Bronchial epithelial cell (primary cell): ENCODE results near the gene NTRK3. TPM values are rescaled to one million over a fixed set of nuclear protein-coding genes. Genes with fewer than 3 reads are reported as not detected.

Source experiments
- DNase-seq: peaks from one replicate; pipeline ENCODE4 v3.0.0-alpha.2; 2010; ENCODE audit warnings: low read depth
- FAIRE-seq: peaks from 2 replicates; lab custom pipeline; 2011; peaks lifted over from hg19 to GRCh38; lab: Jason Lieb, UNC
- H3K27me3 ChIP-seq: 2 replicates; pipeline ENCODE4 v1.5.1; 2011; ENCODE audit warnings: low read length; ENCODE audit not compliant: control insufficient read depth, insufficient read depth
- H3K36me3 ChIP-seq: 2 replicates; pipeline ENCODE4 v1.5.1; 2011; ENCODE audit warnings: low read length; ENCODE audit not compliant: control insufficient read depth, insufficient read depth
- H3K4me3 ChIP-seq: 2 replicates; pipeline ENCODE4 v1.5.1; 2011; ENCODE audit warnings: mild to moderate bottlenecking, low read depth, low read length, control low read depth
- total RNA-seq: library from RNA; depleted of rRNA; stranded (reverse); fragments of >200 nt; gene quantifications from 2 replicates; pipeline ENCODE4 v1.2.1, GENCODE V29; 2014
- TF ChIP-seq, protein P1 (sequence below): IDR thresholded peaks from 2 replicates; pipeline ENCODE4 v1.5.1; 2011; ENCODE audit warnings: mild to moderate bottlenecking, moderate library complexity, low read length, control low read depth, inconsistent platforms; ENCODE audit not compliant: insufficient read depth, severe bottlenecking

NTRK3 gene
- total RNA-seq, 1 donor from 2014 or later: not detected

- H3K27me3 ChIP-seq: no peaks in the 10 kb centered on the region
- TF ChIP-seq, protein P1, sequence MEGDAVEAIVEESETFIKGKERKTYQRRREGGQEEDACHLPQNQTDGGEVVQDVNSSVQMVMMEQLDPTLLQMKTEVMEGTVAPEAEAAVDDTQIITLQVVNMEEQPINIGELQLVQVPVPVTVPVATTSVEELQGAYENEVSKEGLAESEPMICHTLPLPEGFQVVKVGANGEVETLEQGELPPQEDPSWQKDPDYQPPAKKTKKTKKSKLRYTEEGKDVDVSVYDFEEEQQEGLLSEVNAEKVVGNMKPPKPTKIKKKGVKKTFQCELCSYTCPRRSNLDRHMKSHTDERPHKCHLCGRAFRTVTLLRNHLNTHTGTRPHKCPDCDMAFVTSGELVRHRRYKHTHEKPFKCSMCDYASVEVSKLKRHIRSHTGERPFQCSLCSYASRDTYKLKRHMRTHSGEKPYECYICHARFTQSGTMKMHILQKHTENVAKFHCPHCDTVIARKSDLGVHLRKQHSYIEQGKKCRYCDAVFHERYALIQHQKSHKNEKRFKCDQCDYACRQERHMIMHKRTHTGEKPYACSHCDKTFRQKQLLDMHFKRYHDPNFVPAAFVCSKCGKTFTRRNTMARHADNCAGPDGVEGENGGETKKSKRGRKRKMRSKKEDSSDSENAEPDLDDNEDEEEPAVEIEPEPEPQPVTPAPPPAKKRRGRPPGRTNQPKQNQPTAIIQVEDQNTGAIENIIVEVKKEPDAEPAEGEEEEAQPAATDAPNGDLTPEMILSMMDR: no peak
- H3K4me3 ChIP-seq: no peak overlapping the region
- no peaks in the 10 kb centered on the region for H3K36me3 ChIP-seq
- FAIRE-seq (no peak), DNase-seq (no peak)
Measured at GRCh38 chr15:87874896-87875711, 381.4 kb downstream of the NTRK3 start.

DNA sequence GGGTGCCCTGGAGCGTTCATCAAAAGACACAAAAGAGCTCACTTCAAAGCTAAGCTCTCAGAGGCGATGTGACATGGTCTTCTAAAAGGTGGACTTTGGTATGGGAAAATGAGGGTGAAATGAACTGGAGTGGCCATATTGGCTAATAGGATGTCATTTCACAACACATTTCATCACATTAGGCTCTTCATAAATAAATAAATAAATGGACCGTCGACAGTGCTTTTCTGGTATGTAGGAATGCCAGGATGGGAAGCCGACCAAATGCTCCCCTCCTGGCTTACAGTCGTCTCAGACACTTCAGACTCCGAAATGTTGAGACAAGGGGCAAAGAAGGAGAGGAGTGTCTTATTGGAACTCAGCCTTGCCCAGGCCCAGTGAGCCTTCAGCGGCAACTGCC lies 383.0 kb downstream of the NTRK3 start:
- Histone ChIP-seq H3K36me3 (no peaks in the 10 kb centered on the region), H3K4me3 (no peak overlapping the region), H3K27me3 (no peaks in the 10 kb centered on the region)
- no peak for DNase-seq
- no peak for FAIRE-seq
- TF ChIP-seq, protein P1: no peak

DNA sequence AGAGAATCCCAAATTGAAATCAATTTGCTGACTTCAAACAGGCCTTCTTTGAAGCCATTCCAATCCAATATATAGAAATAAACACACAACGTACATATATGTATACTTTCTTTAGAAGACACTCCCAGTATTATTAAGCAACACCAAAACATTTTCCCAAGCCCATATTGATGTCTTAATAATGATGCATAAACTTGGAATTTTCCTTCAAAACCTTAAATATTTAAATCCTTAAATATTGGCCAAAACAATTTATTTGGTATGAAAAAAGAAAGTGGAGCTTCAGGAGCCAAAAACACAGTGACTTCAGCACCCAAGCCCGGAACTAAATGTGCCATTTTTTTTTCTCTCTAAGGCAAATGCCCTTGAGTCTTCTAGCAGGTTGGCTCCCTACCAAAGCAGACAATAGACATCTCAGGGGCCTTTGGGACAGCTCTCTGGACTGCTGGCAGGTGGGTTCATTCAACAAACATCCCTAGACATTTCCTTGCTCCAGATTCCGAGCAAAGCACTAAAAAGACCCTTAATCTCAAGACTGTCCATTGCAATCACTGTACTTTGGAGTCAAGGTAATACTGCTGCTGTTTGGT lies 384.7 kb downstream of the NTRK3 start:
- FAIRE-seq: no peak

GRCh38 chr15:87871258-87871681 lies 385.3 kb downstream of the NTRK3 start:
- TF ChIP-seq, protein P1: no peak
- no peak for DNase-seq
- no peak for FAIRE-seq
- Histone ChIP-seq H3K36me3 (no peaks in the 10 kb centered on the region), H3K4me3 (no peak overlapping the region), H3K27me3 (no peaks in the 10 kb centered on the region)

More for the DNA sequence above, 384.7 kb downstream of the NTRK3 start:
- no peaks in the 10 kb centered on the region for H3K27me3 ChIP-seq
- TF ChIP-seq, protein P1: no peak
- DNase-seq: no peak
- H3K4me3 ChIP-seq: no peak overlapping the region
- H3K36me3 ChIP-seq: no peaks in the 10 kb centered on the region

DNA sequence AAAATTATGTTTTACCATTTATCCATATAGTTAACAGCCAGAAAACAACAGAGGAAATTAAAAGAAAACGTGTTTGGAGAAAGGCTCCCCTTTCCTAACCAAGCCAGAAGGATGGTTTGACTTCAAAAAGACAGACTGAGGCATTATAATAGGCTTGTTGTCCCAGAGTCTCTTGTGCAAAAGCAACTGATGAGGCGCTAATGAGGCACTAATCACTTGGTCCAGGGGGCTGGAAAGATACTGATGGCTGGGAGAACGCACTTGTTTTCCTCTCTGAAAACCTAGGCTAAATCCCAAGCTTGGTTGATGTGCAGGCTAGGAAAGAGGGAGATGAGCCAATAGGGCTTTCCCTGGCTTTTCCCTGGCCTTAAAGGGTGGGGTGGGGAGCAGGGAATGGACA lies 389.6 kb downstream of the NTRK3 start:
- FAIRE-seq: no peak
- TF ChIP-seq, protein P1: no peak
- DNase-seq: no peak
- H3K27me3 ChIP-seq: no peaks in the 10 kb centered on the region
- no peak overlapping the region for H3K4me3 ChIP-seq
- H3K36me3 ChIP-seq: no peaks in the 10 kb centered on the region

DNA sequence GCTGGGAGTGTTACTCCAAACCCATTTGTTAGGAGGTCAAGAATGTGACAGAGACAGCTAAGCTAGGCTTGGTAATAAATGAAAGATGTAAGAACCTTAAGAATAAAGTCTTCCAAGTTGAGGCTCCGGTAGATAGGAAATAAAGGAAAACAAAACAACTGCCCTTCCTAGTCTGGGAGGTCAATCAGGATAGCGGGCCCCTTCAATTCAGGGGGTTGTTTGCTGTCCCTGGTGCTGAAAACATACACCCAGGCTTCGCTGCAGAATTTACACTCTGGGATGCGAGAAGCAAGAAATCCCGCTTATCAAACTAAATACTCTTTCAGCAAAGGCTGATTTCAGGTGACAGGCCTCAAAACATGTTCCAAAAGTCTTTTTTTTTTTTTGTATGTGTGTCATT lies 393.4 kb downstream of the NTRK3 start:
- DNase-seq: no peak
- TF ChIP-seq, protein P1: no peak
- no peak for FAIRE-seq
- Histone ChIP-seq H3K36me3 (no peaks in the 10 kb centered on the region), H3K27me3 (no peaks in the 10 kb centered on the region), H3K4me3 (no peak overlapping the region)
